Bronchial epithelial cell (primary cell): ENCODE measurements around the gene TRIML1. TPM values are rescaled to one million over a fixed set of nuclear protein-coding genes. Genes with fewer than 3 reads are reported as not detected.
"Not testable (repeated sequence)": the region's sequence is repeated elsewhere in the genome, so short reads cannot be mapped to it uniquely, and the experiment has no call there.

Experiments used
- DNase-seq: peaks from one replicate; pipeline ENCODE4 v3.0.0-alpha.2; 2010; ENCODE audit warnings: low read depth
- FAIRE-seq: peaks from 2 replicates; lab custom pipeline; 2011; peaks lifted over from hg19 to GRCh38; lab: Jason Lieb, UNC
- H3K27me3 ChIP-seq: 2 replicates; pipeline ENCODE4 v1.5.1; 2011; ENCODE audit warnings: low read length; ENCODE audit not compliant: control insufficient read depth, insufficient read depth
- H3K36me3 ChIP-seq: 2 replicates; pipeline ENCODE4 v1.5.1; 2011; ENCODE audit warnings: low read length; ENCODE audit not compliant: control insufficient read depth, insufficient read depth
- H3K4me3 ChIP-seq: 2 replicates; pipeline ENCODE4 v1.5.1; 2011; ENCODE audit warnings: mild to moderate bottlenecking, low read depth, low read length, control low read depth
- total RNA-seq: library from RNA; depleted of rRNA; stranded (reverse); fragments of >200 nt; gene quantifications from 2 replicates; pipeline ENCODE4 v1.2.1, GENCODE V29; 2014
- TF ChIP-seq, protein P1 (sequence below): IDR thresholded peaks from 2 replicates; pipeline ENCODE4 v1.5.1; 2011; ENCODE audit warnings: mild to moderate bottlenecking, moderate library complexity, low read length, control low read depth, inconsistent platforms; ENCODE audit not compliant: insufficient read depth, severe bottlenecking

TRIML1 gene
- total RNA-seq, 1 donor from 2014 or later, result not detected

DNA sequence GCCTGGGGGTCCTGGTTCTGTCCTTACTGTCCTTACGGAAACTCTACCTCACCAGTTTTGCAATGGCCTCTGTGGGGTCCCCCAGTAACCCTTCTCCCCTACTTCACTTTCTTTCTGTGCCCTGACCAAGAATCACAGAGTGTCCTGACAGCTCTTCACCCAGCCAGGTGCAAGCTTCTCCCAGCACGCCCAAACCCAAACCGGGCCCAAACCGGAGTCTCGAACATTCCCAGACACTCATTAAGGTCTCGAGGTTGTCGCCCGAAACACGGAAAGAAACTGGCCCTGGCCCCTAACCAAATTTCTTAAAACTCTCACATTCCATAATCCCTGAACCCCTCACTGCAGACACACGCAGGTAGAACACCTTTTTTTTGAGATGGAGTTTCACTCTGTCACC lies 19.1 kb downstream of the TRIML1 start:
- DNase-seq (no peak), FAIRE-seq (no peak)
- Histone ChIP-seq H3K36me3 (no peaks in the 10 kb centered on the region), H3K27me3 (no peaks in the 10 kb centered on the region), H3K4me3 (no peak overlapping the region)
- TF ChIP-seq, protein P1, sequence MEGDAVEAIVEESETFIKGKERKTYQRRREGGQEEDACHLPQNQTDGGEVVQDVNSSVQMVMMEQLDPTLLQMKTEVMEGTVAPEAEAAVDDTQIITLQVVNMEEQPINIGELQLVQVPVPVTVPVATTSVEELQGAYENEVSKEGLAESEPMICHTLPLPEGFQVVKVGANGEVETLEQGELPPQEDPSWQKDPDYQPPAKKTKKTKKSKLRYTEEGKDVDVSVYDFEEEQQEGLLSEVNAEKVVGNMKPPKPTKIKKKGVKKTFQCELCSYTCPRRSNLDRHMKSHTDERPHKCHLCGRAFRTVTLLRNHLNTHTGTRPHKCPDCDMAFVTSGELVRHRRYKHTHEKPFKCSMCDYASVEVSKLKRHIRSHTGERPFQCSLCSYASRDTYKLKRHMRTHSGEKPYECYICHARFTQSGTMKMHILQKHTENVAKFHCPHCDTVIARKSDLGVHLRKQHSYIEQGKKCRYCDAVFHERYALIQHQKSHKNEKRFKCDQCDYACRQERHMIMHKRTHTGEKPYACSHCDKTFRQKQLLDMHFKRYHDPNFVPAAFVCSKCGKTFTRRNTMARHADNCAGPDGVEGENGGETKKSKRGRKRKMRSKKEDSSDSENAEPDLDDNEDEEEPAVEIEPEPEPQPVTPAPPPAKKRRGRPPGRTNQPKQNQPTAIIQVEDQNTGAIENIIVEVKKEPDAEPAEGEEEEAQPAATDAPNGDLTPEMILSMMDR, result no peak

GRCh38 chr4:188159513-188160226 lies 20.4 kb downstream of the TRIML1 start:
- not testable (repeated sequence) for H3K27me3 ChIP-seq, H3K4me3 ChIP-seq, DNase-seq, H3K36me3 ChIP-seq, FAIRE-seq

DNA sequence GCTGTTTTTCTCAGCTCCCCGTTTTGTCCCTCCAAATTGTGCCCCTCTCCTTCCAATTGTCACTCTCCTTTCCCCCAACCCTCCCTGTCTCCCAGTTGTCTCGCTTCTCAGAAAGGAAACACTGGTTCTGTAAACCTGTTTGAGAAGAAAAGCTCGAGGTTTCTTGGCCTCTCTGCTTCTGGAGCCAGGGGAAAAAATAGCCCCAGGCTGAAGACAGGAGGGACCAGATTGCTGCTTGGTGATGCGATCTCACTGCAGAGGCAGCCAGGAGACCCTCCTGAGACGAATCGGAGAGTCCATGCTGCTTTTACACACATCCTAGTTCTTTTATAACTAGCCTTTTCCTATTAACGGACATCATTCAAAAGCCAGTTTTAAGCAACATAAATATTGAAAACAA lies 21.2 kb downstream of the TRIML1 start:
- DNase-seq (no peak), FAIRE-seq (no peak)
- TF ChIP-seq, protein P1, result no peak
- Histone ChIP-seq H3K4me3 (no peak overlapping the region), H3K27me3 (no peaks in the 10 kb centered on the region), H3K36me3 (no peaks in the 10 kb centered on the region)

DNA sequence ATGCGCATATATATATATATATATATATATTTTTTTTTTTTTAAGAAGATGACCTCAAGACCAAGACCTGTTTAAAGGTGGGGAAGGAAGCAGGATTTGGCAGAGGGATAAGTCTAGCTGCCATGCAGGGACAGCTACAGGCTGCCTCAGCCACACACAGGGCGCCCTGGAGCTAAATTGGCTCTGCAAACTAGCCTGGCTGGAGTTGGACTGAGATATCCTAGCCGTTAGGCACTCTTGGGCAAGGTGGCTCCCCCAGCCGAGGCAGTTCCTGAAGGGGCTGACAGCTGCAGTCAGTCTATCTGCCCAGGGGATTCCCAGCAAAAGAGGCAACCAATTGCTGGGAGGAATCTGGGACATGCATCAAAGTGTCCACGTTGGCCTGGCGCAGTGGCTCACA lies 21.9 kb downstream of the TRIML1 start:
- no peaks in the 10 kb centered on the region for H3K36me3 ChIP-seq
- TF ChIP-seq, protein P1, result no peak
- DNase-seq (no peak), FAIRE-seq (no peak)
- no peak overlapping the region for H3K4me3 ChIP-seq
- H3K27me3 ChIP-seq, result no peaks in the 10 kb centered on the region

GRCh38 chr4:188162698-188163097 lies 23.5 kb downstream of the TRIML1 start:
- FAIRE-seq, result no peak
- no peaks in the 10 kb centered on the region for H3K27me3 ChIP-seq
- H3K36me3 ChIP-seq, result no peaks in the 10 kb centered on the region
- no peak for DNase-seq
- TF ChIP-seq, protein P1, result no peak
- H3K4me3 ChIP-seq, result no peak overlapping the region

DNA sequence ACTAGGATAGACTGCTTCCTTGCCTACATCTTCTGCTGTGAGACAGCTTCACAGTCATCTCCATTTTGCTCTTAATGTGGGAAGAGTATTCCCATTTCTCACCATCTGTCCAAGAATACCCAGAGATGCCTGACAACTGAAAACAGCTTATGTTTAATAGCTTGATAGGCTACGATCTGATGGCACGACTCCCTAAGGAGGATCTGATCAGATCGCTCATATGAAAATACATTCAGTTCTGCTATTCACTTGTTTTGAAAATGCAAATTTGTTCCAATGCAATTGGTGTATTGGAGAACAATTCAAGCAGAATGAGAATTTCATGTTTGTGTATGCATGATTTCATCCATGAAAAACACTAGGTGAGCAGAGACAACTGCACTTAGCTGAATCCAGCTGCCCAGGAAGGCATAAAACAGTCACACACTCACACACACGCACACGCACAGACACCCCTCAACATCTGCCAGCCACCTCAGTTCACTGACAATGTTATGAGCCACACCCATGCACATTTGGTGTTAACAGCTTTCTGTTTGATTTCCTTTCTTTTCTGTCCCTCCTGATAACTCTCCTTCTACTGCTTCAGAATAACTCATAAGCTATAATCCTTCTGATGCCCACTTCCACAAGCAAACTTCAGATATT lies 29.6 kb downstream of the TRIML1 start:
- TF ChIP-seq, protein P1, result no peak
- H3K36me3 ChIP-seq, result no peaks in the 10 kb centered on the region
- no peak for FAIRE-seq
- no peaks in the 10 kb centered on the region for H3K27me3 ChIP-seq
- no peak for DNase-seq
- no peak overlapping the region for H3K4me3 ChIP-seq
